ENCODE measurements around the gene TUBB6.

The TUBB6 gene

DNA sequence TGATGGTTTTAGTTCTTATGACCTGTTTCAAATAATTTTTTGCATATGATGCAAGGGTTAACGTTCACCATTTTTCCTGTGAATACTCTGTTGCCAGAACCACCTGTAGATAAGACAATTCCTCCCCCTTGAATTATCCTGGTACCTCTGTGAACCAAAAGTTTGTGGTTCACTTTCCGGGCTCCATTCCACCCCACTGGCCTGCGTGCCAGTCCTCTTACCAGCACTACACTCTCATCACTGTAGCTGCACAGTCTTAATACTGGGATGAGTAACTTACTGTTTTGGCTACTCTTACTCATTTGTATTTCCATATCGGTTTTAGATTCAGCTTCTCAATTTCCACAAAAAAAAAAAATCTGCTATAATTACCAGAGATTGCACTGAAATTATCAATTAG, 34.6 kb downstream of the TUBB6 start:
- peaks cover 10% of the 10 kb centered on the region for H3K36me3 ChIP-seq
- no peaks in the 10 kb centered on the region for H3K27me3 ChIP-seq
- no peak for DNase-seq
- TF ChIP-seq, protein P1, sequence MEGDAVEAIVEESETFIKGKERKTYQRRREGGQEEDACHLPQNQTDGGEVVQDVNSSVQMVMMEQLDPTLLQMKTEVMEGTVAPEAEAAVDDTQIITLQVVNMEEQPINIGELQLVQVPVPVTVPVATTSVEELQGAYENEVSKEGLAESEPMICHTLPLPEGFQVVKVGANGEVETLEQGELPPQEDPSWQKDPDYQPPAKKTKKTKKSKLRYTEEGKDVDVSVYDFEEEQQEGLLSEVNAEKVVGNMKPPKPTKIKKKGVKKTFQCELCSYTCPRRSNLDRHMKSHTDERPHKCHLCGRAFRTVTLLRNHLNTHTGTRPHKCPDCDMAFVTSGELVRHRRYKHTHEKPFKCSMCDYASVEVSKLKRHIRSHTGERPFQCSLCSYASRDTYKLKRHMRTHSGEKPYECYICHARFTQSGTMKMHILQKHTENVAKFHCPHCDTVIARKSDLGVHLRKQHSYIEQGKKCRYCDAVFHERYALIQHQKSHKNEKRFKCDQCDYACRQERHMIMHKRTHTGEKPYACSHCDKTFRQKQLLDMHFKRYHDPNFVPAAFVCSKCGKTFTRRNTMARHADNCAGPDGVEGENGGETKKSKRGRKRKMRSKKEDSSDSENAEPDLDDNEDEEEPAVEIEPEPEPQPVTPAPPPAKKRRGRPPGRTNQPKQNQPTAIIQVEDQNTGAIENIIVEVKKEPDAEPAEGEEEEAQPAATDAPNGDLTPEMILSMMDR (IDR thresholded peaks at IDR 0.05; ENCODE audit: low read depth, low read length), result no peak
- H3K9me3 ChIP-seq, result no peaks in the 10 kb centered on the region
- no peak overlapping the region for H3K4me3 ChIP-seq (ENCODE audit: low read depth, low read length)
- H3K4me1 ChIP-seq, result no peaks in the 10 kb centered on the region

DNA sequence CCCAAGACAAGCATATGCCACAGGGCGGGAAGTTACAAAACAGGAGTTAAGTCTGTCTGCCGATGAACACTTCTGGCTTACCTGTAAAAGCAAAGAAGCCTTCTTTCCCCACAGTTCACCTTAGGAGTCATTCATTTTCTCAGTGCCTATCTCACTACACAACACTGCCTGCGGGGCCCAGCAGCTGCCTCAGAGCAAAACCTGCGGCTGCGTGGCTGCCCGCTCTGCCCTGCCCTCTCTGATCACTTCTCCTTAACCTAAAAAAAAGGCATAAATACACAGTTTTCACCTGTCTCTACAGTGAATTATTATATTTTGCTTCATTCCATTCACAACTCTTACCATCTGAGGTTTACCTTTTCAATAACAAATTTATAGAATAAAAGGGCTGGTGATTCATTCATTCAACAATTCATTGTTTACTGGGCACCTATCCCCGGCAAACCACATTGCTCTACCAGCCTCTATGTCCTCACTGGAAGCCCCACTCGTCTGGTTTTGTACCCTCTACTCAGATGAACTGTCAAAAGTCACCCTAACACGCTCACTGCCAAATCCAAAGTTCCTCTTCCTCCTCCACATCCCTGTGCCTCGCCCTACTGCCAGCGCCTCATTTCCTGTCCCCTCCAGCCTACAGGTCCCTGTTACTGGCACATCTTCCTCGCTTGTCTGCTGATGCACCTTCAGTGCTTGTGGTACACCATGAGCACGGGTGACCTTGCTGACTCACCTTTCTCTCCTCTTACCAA, 37.6 kb downstream of the TUBB6 start:
- H3K4me1 ChIP-seq, result no peaks in the 10 kb centered on the region
- H3K4me3 ChIP-seq (ENCODE audit: low read depth, low read length), result no peak overlapping the region

DNA sequence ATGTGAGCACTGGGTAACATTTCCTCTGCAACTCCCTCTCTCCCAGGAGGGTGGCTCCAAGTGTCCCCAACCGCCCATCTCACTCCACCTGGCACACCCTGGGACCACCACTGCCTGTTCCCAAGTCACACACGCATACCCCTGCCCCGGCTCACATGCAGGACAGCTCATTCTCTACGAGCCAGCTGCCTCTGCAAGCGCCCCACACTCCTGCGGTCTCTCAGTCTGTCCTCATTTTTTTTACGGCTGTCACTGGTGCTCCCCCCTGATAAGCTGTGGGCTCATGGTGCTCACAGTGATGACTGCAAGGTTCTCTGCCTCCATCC, 38.2 kb downstream of the TUBB6 start:
- no peaks in the 10 kb centered on the region for H3K4me1 ChIP-seq
- DNase-seq, result no peak
- TF ChIP-seq, protein P1 (IDR thresholded peaks at IDR 0.05; ENCODE audit: low read depth, low read length), result no peak
- no peaks in the 10 kb centered on the region for H3K9me3 ChIP-seq
- H3K36me3 ChIP-seq, result peaks cover 18% of the 10 kb centered on the region
- H3K27me3 ChIP-seq, result no peaks in the 10 kb centered on the region
- H3K4me3 ChIP-seq (ENCODE audit: low read depth, low read length), result no peak overlapping the region

More for the DNA sequence above, 37.6 kb downstream of the TUBB6 start:
- no peak for DNase-seq
- no peaks in the 10 kb centered on the region for H3K27me3 ChIP-seq
- peaks cover 17% of the 10 kb centered on the region for H3K36me3 ChIP-seq
- no peaks in the 10 kb centered on the region for H3K9me3 ChIP-seq
- TF ChIP-seq, protein P1 (IDR thresholded peaks at IDR 0.05; ENCODE audit: low read depth, low read length), result no peak

GRCh38 chr18:12347895-12348294, 39.9 kb downstream of the TUBB6 start:
- DNase-seq, result no peak
- Histone ChIP-seq H3K27me3 (no peaks in the 10 kb centered on the region), H3K4me1 (no peaks in the 10 kb centered on the region), H3K9me3 (no peaks in the 10 kb centered on the region), H3K4me3 (ENCODE audit: low read depth, low read length) (no peak overlapping the region), H3K36me3 (peaks cover 18% of the 10 kb centered on the region)
- TF ChIP-seq, protein P1 (IDR thresholded peaks at IDR 0.05; ENCODE audit: low read depth, low read length), result no peak

DNA sequence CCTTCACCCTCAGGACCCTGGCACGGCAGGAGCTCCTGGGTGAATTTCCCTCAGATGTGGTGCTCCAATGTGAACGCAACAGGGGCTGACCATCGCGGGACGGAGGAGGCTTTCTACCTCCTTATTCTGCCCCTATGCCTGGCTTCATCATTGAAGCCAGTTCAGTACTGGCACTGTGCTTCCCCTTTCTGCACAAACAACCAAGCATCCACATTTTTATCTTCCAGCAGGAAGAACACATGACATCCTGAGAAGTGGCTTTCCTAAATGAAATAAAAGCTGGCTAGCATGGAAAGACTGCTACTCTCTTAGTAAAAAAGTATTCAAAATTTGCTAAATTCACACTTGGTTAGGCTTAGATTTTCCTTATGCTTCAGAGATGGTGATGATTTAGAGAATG, 44.1 kb downstream of the TUBB6 start:
- no peaks in the 10 kb centered on the region for H3K9me3 ChIP-seq
- H3K4me3 ChIP-seq (ENCODE audit: low read depth, low read length), result no peak overlapping the region
- TF ChIP-seq, protein P1 (IDR thresholded peaks at IDR 0.05; ENCODE audit: low read depth, low read length), result no peak
- no peaks in the 10 kb centered on the region for H3K27me3 ChIP-seq
- H3K4me1 ChIP-seq, result no peaks in the 10 kb centered on the region
- H3K36me3 ChIP-seq, result peaks cover 14% of the 10 kb centered on the region
- no peak for DNase-seq

DNA sequence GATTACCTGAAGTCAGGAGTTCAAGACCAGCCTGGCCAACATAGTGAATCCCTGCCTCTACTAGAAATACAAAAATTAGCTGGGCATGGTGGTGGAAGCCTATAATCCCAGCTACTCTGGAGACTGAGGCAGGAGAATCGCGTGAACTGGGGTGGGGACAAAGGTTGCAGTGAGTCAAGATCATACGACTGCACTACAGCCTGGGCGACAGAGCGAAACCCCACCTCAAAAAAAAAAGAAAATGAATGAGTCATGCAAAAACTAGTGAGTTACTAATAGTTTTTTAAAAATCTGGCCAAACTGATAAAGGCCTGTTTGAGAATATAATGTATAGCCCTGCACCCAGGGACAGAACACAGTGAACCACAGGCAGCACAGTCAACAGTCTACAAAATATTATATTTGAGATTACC, 51.5 kb downstream of the TUBB6 start:
- no peak for DNase-seq
- H3K4me1 ChIP-seq, result no peaks in the 10 kb centered on the region
- TF ChIP-seq, protein P1 (IDR thresholded peaks at IDR 0.05; ENCODE audit: low read depth, low read length), result no peak

More for the DNA sequence above, 51.5 kb downstream of the TUBB6 start:
- H3K4me3 ChIP-seq (ENCODE audit: low read depth, low read length), result no peak overlapping the region
- H3K9me3 ChIP-seq, result no peaks in the 10 kb centered on the region
- H3K27me3 ChIP-seq, result no peaks in the 10 kb centered on the region
- peaks cover 14% of the 10 kb centered on the region for H3K36me3 ChIP-seq

All from BE2C (cell line).